Liver (tissue), 9 donors: Measurements from ENCODE around the gene APIP. TPM values are rescaled to one million over a fixed set of nuclear protein-coding genes. Genes with fewer than 3 reads are reported as not detected.

ENCODE experiments used
- DNase-seq: peaks from one replicate; pipeline ENCODE4 v3.0.0-alpha.2; 2017; ENCODE audit warnings: low spot score
- H3K27ac ChIP-seq, 2 donors: one replicate each; pipeline ENCODE4 v1.7.0; 2013; ENCODE audit warnings: inconsistent platforms in 2 of 2, low read length in 2 of 2, control low read depth in 1 of 2, low read depth in 1 of 2, mild to moderate bottlenecking in 1 of 2
- H3K27me3 ChIP-seq, 4 donors: one replicate each; pipeline versions ENCODE4 v1.6.1 to v1.7.0; 2013; ENCODE audit warnings: low read length in 3 of 4, inconsistent platforms in 1 of 4, mild to moderate bottlenecking in 1 of 4, moderate library complexity in 1 of 4; ENCODE audit not compliant: control insufficient read depth in 4 of 4, insufficient read depth in 4 of 4
- H3K36me3 ChIP-seq, 4 donors: one replicate each; pipeline versions ENCODE4 v1.6.1 to v1.7.0; 2013; ENCODE audit warnings: low read length in 3 of 4, mild to moderate bottlenecking in 3 of 4, low read depth in 1 of 4, moderate library complexity in 1 of 4; ENCODE audit not compliant: control insufficient read depth in 4 of 4, insufficient read depth in 3 of 4
- H3K4me1 ChIP-seq, 4 donors: one replicate each; pipeline versions ENCODE4 v1.6.1 to v1.7.0; 2013; ENCODE audit warnings: low read length in 3 of 4, mild to moderate bottlenecking in 3 of 4, moderate library complexity in 1 of 4; ENCODE audit not compliant: control insufficient read depth in 4 of 4, insufficient read depth in 4 of 4
- H3K4me3 ChIP-seq, 3 donors: one replicate each; pipeline versions ENCODE4 v1.6.1 to v1.7.0; 2013; ENCODE audit warnings: low read length in 3 of 3, control low read depth in 1 of 3, low read depth in 1 of 3, mild to moderate bottlenecking in 1 of 3
- H3K9ac ChIP-seq, 2 donors: one replicate each; pipeline ENCODE4 v1.7.0; 2013; ENCODE audit warnings: low read length in 2 of 2, mild to moderate bottlenecking in 2 of 2, moderate library complexity in 2 of 2, control low read depth in 1 of 2, low read depth in 1 of 2
- H3K9me3 ChIP-seq, 4 donors: one replicate each; pipeline versions ENCODE4 v1.6.1 to v1.7.0; 2013; ENCODE audit warnings: low read length in 3 of 4; ENCODE audit not compliant: control insufficient read depth in 4 of 4
- ATF3 ChIP-seq: IDR thresholded peaks from 2 replicates; pipeline ENCODE4 v1.6.1; 2016; ENCODE audit warnings: antibody characterized with exemption
- CTCF ChIP-seq: fragments of 150-350 bp; IDR thresholded peaks from 2 replicates; pipeline ENCODE4 v1.5.1; 2017; ENCODE audit warnings: improper control_type of control experiment, low read depth, low read length; ENCODE audit not compliant: missing input control
- EGR1 ChIP-seq, 2 donors: IDR thresholded peaks; 2 replicates each; pipeline ENCODE4 v1.6.1; 2016 to 2018; ENCODE audit warnings: antibody characterized with exemption in 2 of 2, low read depth in 2 of 2
- FOXA2 ChIP-seq: IDR thresholded peaks from 2 replicates; pipeline ENCODE4 v1.6.1; 2016; ENCODE audit warnings: antibody characterized with exemption
- GABPA ChIP-seq, 2 donors: IDR thresholded peaks in 1 of 2; conservative IDR thresholded peaks in 1 of 2; 2 replicates each; pipeline ENCODE4 v1.6.1; 2016; ENCODE audit warnings: antibody characterized with exemption in 2 of 2, mild to moderate bottlenecking in 1 of 2, moderate library complexity in 1 of 2
- HNF4A ChIP-seq, 2 donors: conservative IDR thresholded peaks; 2 replicates each; pipeline ENCODE4 v1.6.1; 2016; ENCODE audit warnings: antibody characterized with exemption in 2 of 2, mild to moderate bottlenecking in 2 of 2
- HNF4G ChIP-seq: IDR thresholded peaks from 2 replicates; pipeline ENCODE4 v1.6.1; 2016; ENCODE audit warnings: antibody characterized with exemption
- JUND ChIP-seq, 2 donors: IDR thresholded peaks; 2 replicates each; pipeline ENCODE4 v1.6.1; 2016; ENCODE audit warnings: antibody characterized with exemption in 2 of 2
- MAX ChIP-seq: IDR thresholded peaks from 2 replicates; pipeline ENCODE4 v1.6.1; 2016; ENCODE audit warnings: antibody characterized with exemption
- NR2F2 ChIP-seq: IDR thresholded peaks from 2 replicates; pipeline ENCODE4 v1.6.1; 2016; ENCODE audit warnings: antibody characterized with exemption
- RAD21 ChIP-seq, 2 donors: IDR thresholded peaks; 2 replicates each; pipeline ENCODE4 v1.6.1; 2016; ENCODE audit warnings: antibody characterized with exemption in 2 of 2, mild to moderate bottlenecking in 2 of 2
- RXRA ChIP-seq, 2 donors: IDR thresholded peaks; 2 replicates each; pipeline ENCODE4 v1.6.1; 2017 to 2018; ENCODE audit warnings: antibody characterized with exemption in 2 of 2, mild to moderate bottlenecking in 1 of 2
- SP1 ChIP-seq: IDR thresholded peaks from 2 replicates; pipeline ENCODE4 v1.6.1; 2018; ENCODE audit warnings: antibody characterized with exemption, mild to moderate bottlenecking
- TAF1 ChIP-seq: conservative IDR thresholded peaks from 2 replicates; pipeline ENCODE4 v1.6.1; 2016; ENCODE audit warnings: antibody characterized with exemption, mild to moderate bottlenecking
- YY1 ChIP-seq: IDR thresholded peaks from 2 replicates; pipeline ENCODE4 v1.6.1; 2016; ENCODE audit warnings: antibody characterized with exemption, mild to moderate bottlenecking
- ZBTB33 ChIP-seq: IDR thresholded peaks from 2 replicates; pipeline ENCODE4 v1.6.1; 2016; ENCODE audit warnings: antibody characterized with exemption
- WGBS: extraction: QIAGEN DNeasy Blood & Tissue Kit; methylation state at CpG from one replicate; pipeline ENCODE4 v1.1.7; 2013; 5-methylcytosine and 5-hydroxymethylcytosine counted together
- polyA plus RNA-seq, 2 donors: library from polyadenylated mRNA; stranded (reverse) in 1 of 2; unstranded in 1 of 2; fragments of 200-250 nt in 1 of 2; fragments of >200 nt in 1 of 2; fragmentation: Nextera tagmentation in 1 of 2; extraction: Ambion mirVana in 1 of 2; gene quantifications; one replicate each; pipeline versions ENCODE4 v1.2.1 to v1.2.3, GENCODE V29; 2013 to 2015
- total RNA-seq, 2 donors: library from RNA; depleted of rRNA; stranded (reverse); fragments of >200 nt; gene quantifications; one replicate each; pipeline ENCODE4 v1.2.3, GENCODE V29; 2014
- donor health status: healthy.
- donor health status: healthy.
- donor health status: healthy.
- donor health status: healthy.
- donor health status: healthy.

Gene APIP
- total and polyA plus RNA-seq, 4 donors: 13.4 to 26.3 (median 16.5) TPM

GRCh38 chr11:34877375-34877975 is 38.7 kb downstream of the APIP start:
- no peak overlapping the region for H3K27ac ChIP-seq
- no peaks in the 10 kb centered on the region for H3K36me3 ChIP-seq
- no peak overlapping the region for H3K9ac ChIP-seq
- H3K4me3 ChIP-seq: no peak overlapping the region
- H3K9me3 ChIP-seq: no peaks in the 10 kb centered on the region
- 95% methylated on average over 3 of the region's 3 CpGs for whole genome bisulfite sequencing
- no peaks in the 10 kb centered on the region for H3K27me3 ChIP-seq
- no peak for DNase-seq
- no peaks in the 10 kb centered on the region for H3K4me1 ChIP-seq
- TF ChIP-seq ZBTB33 (no peak), RAD21 (IDR thresholded peaks at IDR 0.05) (no peak), JUND (IDR thresholded peaks at IDR 0.05) (no peak), EGR1 (IDR thresholded peaks at IDR 0.05; ENCODE audit: low read depth in 2 of 2) (no peak), HNF4A (conservative IDR thresholded peaks at IDR 0.05) (no peak), SP1 (no peak), YY1 (no peak), GABPA (IDR thresholded peaks at IDR 0.05 in 1 of 2, conservative IDR thresholded peaks at IDR 0.05 in 1 of 2) (no peak), TAF1 (no peak), FOXA2 (no peak), ATF3 (no peak), HNF4G (no peak), MAX (no peak), NR2F2 (no peak)

DNA sequence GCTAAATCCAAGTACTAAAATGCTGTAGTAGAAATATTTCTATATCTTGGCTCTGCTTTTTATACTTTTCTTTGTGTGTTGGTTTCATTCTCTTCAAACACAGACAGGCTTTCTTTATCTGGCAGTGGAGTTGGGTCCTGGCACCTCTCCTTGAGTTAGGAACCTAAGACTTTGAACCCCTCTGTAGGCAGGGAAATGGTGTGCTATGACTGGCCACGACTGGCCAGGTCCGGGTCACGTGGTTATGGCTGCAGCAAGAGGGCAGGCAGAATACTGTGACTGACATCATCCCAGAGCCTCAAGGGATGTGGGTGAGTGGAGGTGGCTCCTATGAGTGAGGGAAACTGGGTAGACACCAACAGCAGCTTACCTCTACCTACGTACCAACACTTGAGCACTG is 42.0 kb downstream of the APIP start:
- TF ChIP-seq NR2F2 (no peak), SP1 (peak; percentile 29), HNF4A (conservative IDR thresholded peaks at IDR 0.05) (peak; percentile 27 to 44), HNF4G (no peak), FOXA2 (no peak)
- DNase-seq: no peak
- 63% methylated on average over 4 of the region's 4 CpGs for WGBS

DNA sequence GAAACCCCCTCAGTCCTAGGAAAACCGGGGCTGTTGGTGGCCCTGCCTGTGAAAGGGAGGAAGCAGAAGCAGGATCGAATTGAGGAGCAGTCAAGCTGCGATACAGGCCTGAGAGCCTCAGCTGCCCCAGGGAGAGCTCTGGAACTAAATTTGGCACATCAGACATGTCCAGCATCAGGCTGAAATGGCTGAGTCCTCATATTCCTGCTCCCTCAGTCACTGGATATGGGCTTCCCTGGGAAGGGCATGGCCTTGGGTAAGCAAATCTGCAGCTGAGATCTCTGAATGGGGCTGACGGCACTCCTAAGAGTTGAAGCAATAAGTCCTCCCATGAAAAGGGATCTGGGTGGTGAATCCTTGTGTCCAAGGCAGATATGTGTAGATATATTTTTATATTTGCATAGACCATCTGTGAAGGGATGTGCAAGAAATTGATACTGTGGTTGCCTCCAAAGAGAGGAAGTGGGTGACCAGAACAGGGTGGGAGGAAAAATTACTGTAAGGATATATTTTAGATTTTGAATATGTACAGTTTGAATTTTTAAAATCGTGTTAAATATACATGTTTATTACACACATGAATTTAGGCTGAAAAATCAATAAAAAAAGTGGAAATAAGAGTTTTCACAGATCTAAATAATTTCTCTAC is 45.5 kb downstream of the APIP start:
- Histone ChIP-seq H3K9ac (no peak overlapping the region), H3K4me1 (no peaks in the 10 kb centered on the region), H3K4me3 (no peak overlapping the region), H3K36me3 (no peaks in the 10 kb centered on the region), H3K27ac (no peak overlapping the region), H3K9me3 (no peaks in the 10 kb centered on the region), H3K27me3 (no peaks in the 10 kb centered on the region)
- no peak for DNase-seq
- 90% methylated on average over 5 of the region's 5 CpGs for WGBS
- TF ChIP-seq GABPA (IDR thresholded peaks at IDR 0.05 in 1 of 2, conservative IDR thresholded peaks at IDR 0.05 in 1 of 2) (no peak), FOXA2 (no peak), NR2F2 (no peak), EGR1 (IDR thresholded peaks at IDR 0.05; ENCODE audit: low read depth in 2 of 2) (no peak), HNF4A (conservative IDR thresholded peaks at IDR 0.05) (no peak), CTCF (no peak), ZBTB33 (no peak), JUND (IDR thresholded peaks at IDR 0.05) (no peak), RXRA (IDR thresholded peaks at IDR 0.05) (no peak), RAD21 (IDR thresholded peaks at IDR 0.05) (no peak), SP1 (no peak), MAX (no peak)

More for the DNA sequence above, 42.0 kb downstream of the APIP start:
- Histone ChIP-seq H3K9me3 (no peaks in the 10 kb centered on the region), H3K36me3 (no peaks in the 10 kb centered on the region), H3K9ac (no peak overlapping the region), H3K27me3 (no peaks in the 10 kb centered on the region), H3K27ac (no peak overlapping the region), H3K4me1 (no peaks in the 10 kb centered on the region), H3K4me3 (no peak overlapping the region)
